HG02943 (cell line): ENCODE measurements around the gene TSPAN2.
A peak's percentile ranks its signal among the peaks of the same experiment; 100 is the strongest.

Source experiments
- ATAC-seq: cut with Tn5 transposase; IDR thresholded peaks from one replicate; pipeline ENCODE4 v1.9.1; 2021; ENCODE audit warnings: mild to moderate bottlenecking, low read depth, moderate library complexity; ENCODE audit not compliant: unreplicated experiment

The TSPAN2 gene

DNA sequence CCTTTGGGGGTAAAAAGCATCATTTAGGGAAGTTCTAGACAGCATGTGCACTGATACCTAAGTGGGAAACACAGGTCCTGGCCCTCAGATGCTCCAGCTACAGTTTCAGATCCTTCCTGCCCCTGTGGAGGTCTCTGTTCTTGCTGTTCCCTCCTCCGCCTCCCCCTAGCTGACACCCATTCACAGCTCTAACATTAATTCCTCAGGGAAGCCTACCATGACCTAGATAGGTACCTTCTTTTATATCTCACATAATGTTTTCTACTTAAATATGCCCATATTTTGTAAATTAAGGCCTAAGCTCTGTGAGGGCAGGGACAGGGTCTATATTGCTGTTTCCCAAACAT is 11.3 kb downstream of the TSPAN2 start:
- no peak for ATAC-seq

DNA sequence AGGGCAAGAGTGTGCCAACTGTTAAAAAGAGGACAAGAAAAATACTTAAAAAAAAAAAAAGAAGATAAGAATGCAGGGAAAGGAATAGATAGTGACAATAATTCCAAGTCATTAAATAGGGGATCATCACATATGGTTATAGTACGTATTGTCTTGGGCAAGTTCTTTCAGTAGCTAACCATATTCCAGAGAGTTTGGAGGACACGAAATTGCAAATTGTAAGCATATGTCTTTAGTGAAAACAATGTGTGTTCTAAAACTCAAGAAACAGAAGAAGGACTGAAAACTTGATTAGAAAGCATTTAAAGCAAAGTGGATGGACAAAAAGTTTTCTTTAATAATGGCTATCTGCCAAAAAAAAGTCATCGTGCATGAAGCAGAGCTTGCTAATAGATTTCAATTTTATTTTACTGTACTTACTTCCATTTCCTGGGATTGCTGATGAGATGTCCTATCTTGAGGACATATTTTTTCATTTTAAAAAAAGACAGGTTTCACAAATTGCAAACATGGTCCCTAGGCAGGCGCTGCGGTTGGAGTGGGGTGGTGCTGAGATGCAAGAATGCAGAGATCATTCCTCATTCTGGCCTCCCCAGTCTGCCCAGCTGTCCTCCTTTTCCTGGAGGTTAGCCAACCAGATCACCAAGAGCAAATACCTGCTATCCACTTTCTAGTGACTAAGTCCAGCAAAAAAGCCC is 11.9 kb downstream of the TSPAN2 start:
- ATAC-seq = no peak

DNA sequence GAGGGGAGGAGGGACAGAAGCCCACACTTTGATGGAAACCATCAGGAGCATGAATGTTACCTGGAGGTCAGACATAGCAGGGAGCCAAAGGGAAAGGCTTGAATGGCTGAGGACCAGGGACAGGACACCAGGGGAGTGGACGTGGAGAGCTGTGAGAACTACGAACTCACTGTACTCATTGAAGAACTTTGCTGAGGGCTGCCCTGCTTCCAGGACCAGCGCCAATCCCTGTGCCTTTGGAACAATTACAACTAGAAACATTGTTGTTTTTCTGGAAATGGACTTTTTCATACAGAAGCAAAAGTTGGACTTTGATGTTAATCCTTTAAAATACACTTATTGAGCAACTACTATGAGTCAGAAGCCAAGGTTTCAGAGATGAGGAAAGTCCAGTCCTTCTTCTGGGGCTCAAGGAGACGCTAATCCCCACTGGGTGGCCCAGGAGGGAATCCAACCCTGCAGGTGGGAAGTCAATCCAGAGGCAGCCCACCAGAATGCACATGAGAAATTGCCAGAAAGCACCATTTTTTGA is 12.9 kb downstream of the TSPAN2 start:
- no peak for ATAC-seq

- ATAC-seq = no peak
Measured at GRCh38 chr1:115074839-115075534, 14.3 kb downstream of the TSPAN2 start.

GRCh38 chr1:115073298-115074087 is 15.8 kb downstream of the TSPAN2 start:
- no peak for ATAC-seq

- ATAC-seq = no peak
Measured at GRCh38 chr1:115071012-115071664, 18.2 kb downstream of the TSPAN2 start.

DNA sequence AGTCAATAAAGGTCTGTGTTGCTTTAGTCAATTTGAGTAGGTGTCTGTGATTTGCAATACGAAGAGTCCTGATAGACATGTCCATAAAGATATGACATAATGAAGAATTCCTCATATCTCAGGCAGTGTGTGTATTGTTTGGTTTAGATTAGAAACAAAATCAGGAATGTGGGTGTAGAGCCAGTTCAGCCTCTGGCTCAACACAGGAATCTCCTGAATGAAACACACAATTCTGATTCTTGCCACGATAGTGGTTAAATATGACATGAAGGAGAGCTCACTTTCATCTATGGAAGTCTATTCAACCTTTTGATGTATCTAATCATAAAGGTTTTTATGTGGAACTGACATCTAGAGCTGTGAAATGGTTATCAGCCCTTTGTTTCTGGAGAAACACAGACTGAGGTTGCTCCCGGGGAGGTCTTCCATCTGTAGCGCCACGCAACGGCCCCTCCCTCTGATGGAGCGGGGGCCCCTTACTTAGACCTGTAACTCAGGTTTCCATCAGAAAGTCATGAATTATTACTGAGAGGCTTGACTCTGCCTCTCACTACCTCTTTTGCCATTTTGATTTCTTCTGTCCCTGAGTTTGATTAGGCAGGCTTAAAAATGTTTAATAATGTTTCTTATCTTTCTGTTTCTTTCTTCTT is 19.5 kb downstream of the TSPAN2 start:
- no peak for ATAC-seq

DNA sequence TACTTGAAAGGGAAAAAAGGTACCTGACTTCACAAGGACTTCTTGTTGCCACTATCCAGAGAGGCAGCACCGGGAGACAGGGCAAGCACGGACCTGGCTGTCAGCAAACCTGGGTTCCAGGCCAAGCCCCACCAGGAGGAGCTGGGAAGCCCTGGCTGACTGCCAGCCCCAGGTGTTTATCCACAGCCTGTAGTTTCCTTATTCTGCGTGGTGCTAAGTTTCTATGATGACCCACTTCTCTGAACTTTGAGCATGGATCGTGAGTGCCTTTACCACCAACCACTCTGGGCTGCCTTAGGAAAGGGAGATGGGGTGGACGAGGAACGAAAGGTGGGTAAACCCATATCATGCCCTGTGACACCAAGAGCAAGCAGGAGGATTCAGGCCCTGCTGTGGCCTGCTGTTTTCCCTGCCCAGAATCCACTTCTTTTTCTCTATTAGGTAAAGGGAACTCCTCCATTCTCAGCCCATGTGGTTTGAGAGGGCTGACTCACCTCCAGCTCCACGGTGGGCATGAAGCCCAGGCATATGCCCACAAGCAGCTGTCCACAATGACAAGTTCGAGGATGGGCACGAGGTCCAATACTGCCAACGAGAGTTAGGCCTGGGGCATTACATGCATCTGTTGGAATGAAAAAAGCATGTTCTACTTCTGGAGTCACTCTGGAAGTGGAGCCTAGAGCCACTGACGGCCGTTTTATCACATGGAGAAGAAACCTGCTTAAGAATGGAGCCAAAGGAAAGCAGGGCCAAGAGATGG is 20.3 kb downstream of the TSPAN2 start:
- no peak for ATAC-seq

DNA sequence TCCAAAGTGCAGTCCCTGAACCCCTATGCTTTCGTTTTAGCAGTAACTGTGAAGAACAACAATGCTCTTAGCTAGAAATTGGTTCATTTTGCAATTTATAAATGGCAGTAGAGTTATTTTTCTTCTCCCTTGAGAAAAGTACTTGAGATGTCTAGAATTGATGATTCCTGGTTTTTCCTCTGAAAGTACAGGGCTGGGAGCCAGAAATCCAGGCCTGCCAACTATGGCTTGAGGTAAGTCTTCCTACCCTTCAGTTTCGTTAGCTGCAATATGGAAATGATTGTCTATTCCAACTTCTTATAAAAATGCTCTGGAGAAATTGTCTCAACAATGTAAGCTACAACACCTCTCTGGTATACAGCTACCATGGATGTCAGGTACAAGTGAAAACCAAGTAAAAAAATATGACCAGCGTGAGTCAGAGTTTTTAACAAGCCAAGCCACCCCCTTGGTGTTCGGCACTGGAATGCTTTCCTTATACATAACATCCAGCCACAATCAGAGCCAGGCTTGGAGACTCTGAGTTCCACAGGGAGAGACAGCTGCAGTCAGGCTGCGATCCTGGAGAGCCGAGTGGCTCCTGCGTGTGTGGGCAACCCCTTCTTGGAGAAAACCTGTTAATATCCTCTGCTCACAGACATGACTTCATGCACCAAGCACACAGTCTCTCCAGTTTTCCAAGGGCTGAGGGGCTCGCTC is 22.0 kb downstream of the TSPAN2 start:
- ATAC-seq = no peak

- no peak for ATAC-seq
Measured at GRCh38 chr1:115065021-115065420, 24.3 kb downstream of the TSPAN2 start.

- no peak for ATAC-seq
Measured at GRCh38 chr1:115064461-115064860, 24.8 kb downstream of the TSPAN2 start.

DNA sequence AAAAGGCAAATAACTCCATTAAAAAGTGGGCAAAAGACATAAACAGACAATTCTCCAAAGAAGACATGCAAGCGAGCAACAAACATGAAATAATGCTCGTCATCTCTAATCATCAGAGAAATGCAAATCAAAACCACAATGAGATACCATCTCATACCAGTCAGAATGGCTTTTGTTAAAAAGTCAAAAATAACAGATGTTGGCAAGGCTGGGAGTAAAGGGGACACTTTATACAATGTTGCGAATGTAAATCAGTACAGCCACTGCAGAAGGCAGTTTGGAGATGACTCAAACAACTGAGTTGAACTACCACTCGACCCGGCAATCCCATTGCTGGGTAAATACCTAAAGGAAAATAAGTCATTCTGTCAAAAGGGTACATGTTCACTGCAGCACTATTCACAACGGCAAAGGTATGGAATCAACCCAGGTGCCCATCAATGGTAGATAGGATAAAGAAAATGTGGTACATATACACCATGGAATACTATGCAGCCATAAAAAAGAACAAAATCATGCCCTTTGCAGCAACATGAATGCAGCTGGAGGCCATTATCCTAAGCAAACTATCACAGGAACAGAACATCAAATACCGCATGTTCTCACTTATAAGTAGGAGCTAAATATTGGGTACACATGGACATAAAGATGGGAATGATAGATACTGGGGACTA is 25.9 kb downstream of the TSPAN2 start:
- ATAC-seq = no peak

DNA sequence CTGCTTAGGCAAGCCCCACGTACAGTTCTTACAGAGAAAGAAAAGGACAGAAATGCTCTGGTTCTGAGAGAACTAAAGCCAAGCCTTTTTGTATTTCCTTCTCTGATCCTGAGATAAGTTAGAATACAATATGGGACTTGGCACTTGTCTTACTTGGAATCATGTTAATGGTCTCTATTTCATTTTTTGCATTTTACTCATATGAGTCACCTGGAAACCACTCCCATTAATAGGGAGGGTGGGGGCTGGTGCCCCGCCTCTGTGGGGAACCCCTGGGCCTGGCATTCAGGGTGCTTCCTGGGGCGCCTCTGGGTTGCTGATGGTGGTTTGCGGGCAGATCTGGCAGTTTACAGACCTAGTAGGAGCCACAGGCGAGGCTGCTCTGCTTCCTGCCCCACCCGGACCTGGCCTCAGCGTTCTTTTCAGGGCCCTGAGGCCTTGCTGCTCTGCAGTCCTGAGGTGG is 26.7 kb downstream of the TSPAN2 start:
- ATAC-seq = peak; percentile 56

DNA sequence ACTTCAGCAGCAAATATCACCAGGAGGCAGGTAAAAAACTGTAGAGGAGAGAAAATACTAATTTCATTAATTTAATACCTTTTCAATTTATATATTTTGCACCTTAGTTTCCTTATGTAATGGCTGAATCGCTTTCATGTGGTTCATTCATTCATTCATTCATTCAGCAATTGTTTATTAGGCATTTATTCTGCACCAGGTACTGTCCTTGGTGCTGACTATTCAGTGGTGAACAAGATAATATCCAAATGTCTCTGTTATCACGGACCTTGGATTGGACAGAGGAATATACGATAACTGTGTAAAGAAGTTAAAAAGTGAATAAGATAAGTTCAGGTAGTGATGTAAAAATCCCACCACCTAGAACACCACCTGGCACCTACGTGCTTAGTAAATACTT is 28.8 kb downstream of the TSPAN2 start:
- ATAC-seq = no peak

DNA sequence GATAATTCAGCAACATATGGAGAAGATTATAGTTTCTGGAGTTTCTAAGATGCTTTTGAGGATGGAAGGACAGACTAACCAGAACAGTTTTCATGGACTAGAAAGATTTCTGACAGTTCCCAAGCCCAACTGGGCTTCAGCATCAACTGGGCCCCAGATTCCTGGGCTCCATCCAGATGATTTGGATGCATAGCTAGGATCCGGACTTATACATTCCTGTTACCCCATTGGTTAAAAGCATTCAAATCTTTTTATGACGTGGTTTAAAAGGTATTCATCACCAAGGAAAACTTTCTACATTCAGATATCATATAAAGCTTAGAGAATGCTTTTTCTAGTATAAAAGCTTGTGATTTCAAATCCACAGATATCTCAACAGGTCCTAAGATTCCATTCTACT is 30.0 kb downstream of the TSPAN2 start:
- ATAC-seq = no peak

DNA sequence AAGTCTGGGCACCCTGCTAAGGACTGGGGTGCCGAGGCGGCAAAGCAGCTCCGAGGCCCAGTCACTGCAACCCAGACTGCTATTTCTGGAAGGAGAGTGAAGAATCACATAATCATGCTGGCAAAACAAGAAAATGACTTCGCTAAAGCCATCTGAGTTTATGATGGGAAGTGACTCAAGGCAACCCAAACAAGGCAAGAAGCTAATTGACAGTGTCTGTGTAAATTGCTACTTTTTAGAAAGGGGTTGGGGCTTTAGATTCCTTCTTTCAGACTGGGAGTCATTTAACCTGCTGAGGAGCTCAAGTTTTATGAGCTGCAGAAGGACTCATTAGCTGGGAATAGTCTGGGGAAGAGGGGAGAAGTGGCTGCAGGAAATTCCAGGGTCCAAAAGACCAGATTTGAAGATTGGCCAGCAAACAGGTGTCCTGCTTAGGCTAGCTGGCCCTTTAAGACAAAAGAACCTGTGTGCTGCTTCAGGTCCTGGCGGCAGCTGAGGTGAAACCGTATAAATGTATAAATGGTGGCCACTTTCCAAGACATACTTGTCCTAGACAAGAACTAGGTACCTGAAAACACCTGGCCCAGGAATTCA is 31.5 kb downstream of the TSPAN2 start:
- no peak for ATAC-seq

- ATAC-seq = no peak
Measured at GRCh38 chr1:115056395-115056798, 32.9 kb downstream of the TSPAN2 start.
